ENCODE measurements around the gene IGSF8.
"Not testable (repeated sequence)": the region's sequence is repeated elsewhere in the genome, so short reads cannot be mapped to it uniquely, and the experiment has no call there.

Gene IGSF8

GRCh38 chr1:160114085-160114484 lies 15.7 kb upstream of the IGSF8 start:
- no peak overlapping the region for H3K4me3 ChIP-seq (ENCODE audit: low read depth, low read length)
- no peak for DNase-seq (ENCODE audit: low read depth)
- TF ChIP-seq, protein P1, sequence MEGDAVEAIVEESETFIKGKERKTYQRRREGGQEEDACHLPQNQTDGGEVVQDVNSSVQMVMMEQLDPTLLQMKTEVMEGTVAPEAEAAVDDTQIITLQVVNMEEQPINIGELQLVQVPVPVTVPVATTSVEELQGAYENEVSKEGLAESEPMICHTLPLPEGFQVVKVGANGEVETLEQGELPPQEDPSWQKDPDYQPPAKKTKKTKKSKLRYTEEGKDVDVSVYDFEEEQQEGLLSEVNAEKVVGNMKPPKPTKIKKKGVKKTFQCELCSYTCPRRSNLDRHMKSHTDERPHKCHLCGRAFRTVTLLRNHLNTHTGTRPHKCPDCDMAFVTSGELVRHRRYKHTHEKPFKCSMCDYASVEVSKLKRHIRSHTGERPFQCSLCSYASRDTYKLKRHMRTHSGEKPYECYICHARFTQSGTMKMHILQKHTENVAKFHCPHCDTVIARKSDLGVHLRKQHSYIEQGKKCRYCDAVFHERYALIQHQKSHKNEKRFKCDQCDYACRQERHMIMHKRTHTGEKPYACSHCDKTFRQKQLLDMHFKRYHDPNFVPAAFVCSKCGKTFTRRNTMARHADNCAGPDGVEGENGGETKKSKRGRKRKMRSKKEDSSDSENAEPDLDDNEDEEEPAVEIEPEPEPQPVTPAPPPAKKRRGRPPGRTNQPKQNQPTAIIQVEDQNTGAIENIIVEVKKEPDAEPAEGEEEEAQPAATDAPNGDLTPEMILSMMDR (IDR thresholded peaks at IDR 0.05; ENCODE audit: low read depth, low read length, missing control alignments): no peak

DNA sequence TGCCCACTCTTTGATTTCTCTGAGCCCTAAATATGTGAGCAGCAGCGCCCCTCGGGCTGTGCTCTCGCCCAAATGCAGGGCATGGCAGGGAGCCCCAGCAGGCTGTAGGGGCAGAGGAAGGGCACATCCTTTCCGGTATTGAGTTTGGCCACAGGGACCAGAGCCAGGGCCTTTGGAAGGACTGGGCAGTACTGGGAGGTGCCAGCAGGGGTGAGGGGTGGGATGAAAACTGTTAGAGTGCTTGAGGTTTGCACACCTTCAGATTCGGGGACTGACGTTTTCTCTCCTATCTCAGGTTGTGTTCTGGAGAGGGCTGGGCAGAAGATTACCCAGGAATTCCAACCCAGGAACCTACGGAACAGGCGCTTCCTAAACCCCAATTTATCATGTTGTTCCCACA lies 15.0 kb upstream of the IGSF8 start:
- TF ChIP-seq, protein P1 (IDR thresholded peaks at IDR 0.05; ENCODE audit: low read depth, low read length, missing control alignments): peak; percentile 3
- DNase-seq (ENCODE audit: low read depth): no peak
- no peak overlapping the region for H3K4me3 ChIP-seq (ENCODE audit: low read depth, low read length)

DNA sequence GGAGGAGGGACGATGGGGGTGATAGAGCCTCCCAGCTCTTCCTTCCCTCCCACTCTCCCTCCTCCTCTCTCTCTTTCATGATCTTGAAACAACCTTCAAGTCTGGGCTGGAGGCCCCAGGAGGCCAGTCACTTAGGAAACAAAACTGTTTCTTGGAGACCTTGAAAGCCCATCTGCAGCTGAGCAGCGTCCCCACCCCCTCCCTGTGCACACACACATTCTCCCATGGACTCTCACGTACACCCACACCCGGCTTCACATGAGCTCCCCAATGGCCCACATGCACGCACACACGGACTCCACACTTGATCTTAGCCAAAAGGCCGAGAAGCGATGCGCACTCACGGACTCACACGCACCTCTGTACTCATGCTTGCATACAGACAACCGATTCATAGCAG lies 13.9 kb upstream of the IGSF8 start:
- no peak overlapping the region for H3K4me3 ChIP-seq (ENCODE audit: low read depth, low read length)
- TF ChIP-seq, protein P1 (IDR thresholded peaks at IDR 0.05; ENCODE audit: low read depth, low read length, missing control alignments): no peak
- DNase-seq (ENCODE audit: low read depth): no peak

DNA sequence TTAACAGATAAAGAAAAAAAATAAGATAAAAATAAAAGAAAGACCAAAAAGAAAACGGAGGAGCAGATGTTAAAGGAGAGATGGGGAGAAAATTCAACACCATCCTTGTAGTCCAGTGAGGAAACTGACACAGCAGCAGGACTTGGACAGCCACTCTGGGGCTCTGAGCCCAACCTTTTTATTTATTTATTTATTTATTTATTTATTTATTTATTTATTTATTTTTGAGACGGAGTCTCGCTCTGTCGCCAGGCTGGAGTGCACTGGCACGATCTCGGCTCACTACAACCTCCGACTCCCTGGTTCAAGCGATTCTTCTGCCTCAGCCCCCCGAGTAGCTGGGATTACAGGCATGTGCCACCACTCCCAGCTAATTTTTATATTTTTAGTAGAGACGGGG lies 13.0 kb upstream of the IGSF8 start:
- not testable (repeated sequence) for DNase-seq (ENCODE audit: low read depth); H3K4me3 ChIP-seq (ENCODE audit: low read depth, low read length)

DNA sequence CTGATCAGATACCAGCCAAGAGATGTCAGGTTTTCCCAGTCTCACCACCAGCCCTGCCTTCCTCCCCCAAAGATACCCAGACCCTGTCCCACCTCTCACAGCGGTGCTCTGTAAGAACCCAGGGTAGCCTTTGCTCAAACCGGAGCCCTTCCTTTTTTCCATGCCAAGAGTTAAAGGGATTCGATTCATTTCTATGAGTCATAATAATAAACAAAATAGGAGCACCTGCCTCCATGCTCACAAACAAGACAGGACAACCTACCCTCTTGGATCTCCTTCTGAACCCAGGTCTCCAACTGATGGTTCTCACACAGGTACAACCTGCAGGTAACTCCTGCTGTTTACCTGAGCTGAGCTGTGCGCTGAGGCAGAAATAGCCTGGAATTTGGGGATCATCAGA lies 11.3 kb upstream of the IGSF8 start:
- TF ChIP-seq, protein P1 (IDR thresholded peaks at IDR 0.05; ENCODE audit: low read depth, low read length, missing control alignments): no peak
- no peak overlapping the region for H3K4me3 ChIP-seq (ENCODE audit: low read depth, low read length)
- no peak for DNase-seq (ENCODE audit: low read depth)

- no peak overlapping the region for H3K4me3 ChIP-seq (ENCODE audit: low read depth, low read length)
- no peak for DNase-seq (ENCODE audit: low read depth)
- TF ChIP-seq, protein P1 (IDR thresholded peaks at IDR 0.05; ENCODE audit: low read depth, low read length, missing control alignments): peak; percentile 67
Measured at GRCh38 chr1:160108888-160109662, 10.7 kb upstream of the IGSF8 start.

DNA sequence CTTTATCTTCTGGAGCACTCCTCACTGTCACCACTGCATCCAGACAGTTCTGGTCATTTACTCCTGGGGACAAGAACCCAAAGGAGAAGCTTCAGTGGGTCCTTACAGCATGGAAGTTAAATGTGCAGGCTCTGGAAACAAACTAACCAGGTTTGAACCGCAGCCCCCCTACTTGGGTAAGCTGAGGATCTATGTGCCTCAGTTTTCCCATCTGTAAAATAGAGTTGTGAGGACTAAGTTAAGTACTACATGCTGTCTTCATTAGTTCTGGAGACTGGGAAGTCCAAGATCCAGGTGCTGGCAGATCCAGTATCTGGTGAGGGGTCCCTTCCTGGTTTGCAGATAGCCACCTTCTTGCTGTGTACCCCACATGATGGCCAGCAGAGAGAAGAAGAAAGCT lies 9.1 kb upstream of the IGSF8 start:
- TF ChIP-seq, protein P1 (IDR thresholded peaks at IDR 0.05; ENCODE audit: low read depth, low read length, missing control alignments): no peak
- H3K4me3 ChIP-seq (ENCODE audit: low read depth, low read length): no peak overlapping the region

More for the DNA sequence above, 9.1 kb upstream of the IGSF8 start:
- no peak for DNase-seq (ENCODE audit: low read depth)
